ENCODE results near the gene CYP2W1.
A peak's percentile ranks its signal among the peaks of the same experiment; 100 is the strongest.
"Not testable (repeated sequence)": the region's sequence is repeated elsewhere in the genome, so short reads cannot be mapped to it uniquely, and the experiment has no call there.

Gene CYP2W1, protein sequence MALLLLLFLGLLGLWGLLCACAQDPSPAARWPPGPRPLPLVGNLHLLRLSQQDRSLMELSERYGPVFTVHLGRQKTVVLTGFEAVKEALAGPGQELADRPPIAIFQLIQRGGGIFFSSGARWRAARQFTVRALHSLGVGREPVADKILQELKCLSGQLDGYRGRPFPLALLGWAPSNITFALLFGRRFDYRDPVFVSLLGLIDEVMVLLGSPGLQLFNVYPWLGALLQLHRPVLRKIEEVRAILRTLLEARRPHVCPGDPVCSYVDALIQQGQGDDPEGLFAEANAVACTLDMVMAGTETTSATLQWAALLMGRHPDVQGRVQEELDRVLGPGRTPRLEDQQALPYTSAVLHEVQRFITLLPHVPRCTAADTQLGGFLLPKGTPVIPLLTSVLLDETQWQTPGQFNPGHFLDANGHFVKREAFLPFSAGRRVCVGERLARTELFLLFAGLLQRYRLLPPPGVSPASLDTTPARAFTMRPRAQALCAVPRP

DNA sequence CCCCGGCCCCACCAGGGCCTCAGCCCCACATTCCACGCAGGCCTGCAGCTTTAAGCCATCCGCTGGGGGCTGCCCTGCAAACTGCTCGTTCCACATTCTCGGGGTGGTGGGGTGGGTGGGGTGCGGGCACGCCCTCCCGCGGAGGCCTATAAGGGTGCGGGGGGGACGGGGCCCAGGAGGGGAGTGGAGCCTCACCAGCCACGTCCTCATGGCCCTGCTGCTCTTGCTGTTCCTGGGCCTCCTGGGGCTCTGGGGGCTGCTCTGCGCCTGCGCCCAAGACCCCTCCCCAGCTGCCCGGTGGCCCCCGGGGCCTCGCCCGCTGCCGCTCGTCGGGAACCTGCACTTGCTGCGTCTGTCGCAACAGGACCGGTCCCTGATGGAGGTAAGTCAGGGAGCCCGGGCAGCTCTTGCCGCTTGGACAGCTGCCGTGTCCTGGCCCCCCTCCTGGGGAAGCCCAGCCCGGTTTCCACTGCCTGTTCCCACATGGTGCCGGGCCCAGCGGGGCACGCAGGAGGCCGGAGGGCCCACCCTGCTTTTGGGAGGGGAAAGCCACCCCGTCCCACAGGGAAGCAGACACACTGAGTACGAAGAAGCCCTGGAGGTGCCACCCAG, at the start of gene CYP2W1:
Gene CYP2W1, plus strand, starts transcription at position 178 of the 612 bp plus-strand sequence. Its CDS starts 31 bp downstream, at position 209.
- no peak for DNase-seq

DNA sequence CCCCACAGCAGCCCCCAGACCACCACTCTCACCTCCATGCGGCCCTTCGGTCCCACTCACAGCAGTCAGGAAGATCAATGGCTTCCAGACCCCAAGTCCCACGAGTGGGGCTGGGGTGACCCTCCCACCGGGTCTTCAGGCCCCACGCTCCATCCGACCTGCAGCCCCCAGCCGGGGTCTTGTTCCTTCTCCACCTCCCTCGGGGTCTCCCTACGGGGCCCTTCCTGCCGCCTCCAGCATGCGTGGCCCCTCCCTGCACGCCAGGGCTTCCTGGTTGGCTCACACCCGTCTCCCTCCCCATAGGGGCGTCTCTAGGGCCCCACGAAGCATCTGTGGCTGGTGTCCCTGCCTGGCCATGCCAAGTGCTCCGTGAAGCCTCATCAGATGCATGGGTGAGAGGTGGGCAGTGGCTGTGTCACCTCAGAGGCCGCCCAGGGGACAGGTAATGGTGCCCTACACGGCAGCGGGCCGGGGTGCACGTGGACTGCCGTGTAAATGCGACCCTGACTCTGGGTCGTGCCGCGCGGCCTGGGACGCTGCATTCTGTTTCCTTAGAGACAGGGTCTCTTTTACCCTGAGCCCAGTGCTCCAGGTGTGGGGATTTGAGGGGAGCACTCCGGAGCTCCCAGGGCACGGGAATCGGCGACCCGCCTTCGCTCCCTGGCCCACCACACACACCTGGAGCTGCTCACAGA, 48.4 kb upstream of the CYP2W1 start:
- DNase-seq = peak; percentile 5

DNA sequence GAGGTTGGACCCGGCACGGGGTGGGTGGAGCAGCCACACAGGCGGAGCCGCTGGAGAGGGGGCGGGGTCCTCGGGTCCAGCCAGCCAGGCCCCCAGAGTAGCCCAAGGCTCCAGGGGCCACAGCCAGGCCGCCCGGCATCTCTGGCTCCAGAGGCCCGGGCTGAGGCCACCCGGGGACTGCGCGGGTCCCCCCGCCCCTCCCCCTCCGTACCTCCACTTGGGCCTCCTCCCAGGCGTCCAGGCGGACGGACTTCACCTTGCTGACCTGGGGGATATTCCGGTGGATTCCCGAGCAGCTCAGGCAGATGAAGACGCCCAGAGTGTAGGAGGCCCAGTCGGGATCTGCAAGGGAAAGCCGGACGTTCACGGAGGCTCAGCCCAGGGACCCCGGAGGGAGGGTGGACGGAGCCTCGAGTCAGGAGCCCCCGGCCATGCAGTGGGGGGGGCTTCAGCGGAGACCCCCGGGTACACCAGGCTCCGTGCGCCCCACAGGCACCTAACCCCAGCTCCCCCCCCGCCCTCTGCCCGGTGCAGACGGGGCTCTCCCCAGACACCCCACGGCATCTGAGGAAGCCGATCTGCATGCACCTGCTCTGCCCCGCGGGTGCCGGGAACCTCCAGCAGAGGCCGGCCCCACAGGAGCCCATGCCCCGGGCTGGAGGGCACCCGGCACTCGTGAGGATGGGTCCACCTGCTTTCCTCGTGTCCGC, 47.7 kb upstream of the CYP2W1 start:
- DNase-seq = peak; percentile 10

DNA sequence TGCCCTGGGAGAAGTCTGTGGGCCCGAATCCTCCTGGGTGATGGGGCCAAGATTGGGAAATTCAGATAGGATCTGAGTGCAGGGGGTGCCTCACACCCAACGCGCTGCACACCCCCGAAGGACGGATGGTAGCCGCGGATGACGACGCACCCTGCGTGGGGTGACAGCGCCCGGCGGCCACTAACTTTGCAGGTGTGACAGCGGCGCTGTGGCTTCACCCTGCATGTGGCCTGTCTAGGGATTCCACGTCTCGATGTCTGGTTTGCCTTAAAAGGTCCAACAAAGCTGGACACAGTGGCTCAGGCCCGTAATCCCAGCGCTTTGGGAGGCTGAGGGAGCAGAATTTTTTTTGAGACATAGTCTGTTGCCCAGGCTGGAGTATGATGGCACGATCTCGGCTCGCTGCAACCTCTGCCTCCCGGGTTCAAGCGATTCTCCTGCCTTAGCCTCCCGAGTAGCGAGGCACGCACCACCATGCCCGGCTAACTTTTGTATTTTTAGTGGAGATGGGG, 47.1 kb upstream of the CYP2W1 start:
- DNase-seq = peak; percentile 12

DNA sequence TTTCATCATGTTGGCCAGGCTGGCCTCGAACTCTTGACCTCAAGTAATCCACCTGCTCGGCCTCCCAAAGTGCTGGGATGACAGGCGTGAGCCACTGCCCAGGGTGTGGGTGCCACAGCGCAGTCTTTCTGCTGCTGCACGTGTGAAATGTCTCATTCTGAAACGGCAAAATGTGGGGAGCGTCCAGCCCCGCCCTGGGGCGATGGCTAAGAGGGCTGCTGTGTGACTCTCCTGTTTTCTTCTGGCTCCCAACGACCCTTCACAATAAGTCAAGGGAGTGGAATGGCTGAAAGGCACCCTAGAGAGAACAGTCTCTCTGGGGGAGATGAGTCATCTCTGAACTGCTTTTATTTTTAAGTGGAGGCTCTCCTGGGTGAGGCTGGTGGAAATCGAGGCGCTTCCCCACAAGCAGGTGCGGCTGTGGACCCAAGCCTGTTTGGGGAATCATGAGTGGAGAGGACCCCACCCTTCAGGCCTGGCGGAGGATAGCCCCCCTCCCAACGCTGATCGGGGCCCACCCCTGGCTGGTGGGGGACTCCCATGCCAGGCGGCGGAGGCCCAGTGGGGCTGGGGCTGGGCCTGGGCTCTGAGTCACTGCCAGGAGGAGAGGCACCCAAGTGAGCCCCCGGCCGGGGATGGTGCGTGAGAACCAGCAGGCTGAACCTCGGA, 46.5 kb upstream of the CYP2W1 start:
- DNase-seq = peak; percentile 16

DNA sequence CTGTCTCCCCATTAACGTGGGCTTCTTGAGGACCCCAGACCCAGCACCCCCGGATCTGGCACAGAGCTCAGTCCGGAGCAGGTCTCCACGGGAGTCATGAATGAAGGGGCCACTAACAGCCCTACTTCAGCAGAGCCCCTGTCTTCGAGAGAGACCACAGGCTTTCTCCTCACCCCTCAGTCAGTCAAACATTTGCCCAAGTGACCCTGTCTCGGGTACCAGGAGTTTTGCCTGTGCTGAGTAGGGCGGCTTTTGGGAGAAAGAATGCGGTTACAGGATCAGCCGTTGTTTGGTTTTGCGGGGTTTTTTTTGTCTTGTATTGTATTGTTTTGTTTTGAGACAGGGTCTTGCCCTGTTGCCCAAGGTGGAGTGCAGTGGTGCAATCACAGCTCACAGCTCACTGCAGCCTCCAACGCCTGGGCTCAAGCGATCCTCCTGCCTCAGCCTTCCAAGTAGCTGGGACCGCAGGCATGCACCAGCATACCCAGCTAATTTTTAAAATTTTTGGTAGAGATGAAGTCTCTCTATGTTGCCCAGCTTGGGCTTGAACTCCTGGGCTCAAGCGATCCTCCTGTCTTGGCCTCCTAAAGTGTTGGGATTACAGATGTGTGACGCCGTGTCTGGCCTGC, 45.0 kb upstream of the CYP2W1 start:
- peak; percentile 1 for DNase-seq

DNA sequence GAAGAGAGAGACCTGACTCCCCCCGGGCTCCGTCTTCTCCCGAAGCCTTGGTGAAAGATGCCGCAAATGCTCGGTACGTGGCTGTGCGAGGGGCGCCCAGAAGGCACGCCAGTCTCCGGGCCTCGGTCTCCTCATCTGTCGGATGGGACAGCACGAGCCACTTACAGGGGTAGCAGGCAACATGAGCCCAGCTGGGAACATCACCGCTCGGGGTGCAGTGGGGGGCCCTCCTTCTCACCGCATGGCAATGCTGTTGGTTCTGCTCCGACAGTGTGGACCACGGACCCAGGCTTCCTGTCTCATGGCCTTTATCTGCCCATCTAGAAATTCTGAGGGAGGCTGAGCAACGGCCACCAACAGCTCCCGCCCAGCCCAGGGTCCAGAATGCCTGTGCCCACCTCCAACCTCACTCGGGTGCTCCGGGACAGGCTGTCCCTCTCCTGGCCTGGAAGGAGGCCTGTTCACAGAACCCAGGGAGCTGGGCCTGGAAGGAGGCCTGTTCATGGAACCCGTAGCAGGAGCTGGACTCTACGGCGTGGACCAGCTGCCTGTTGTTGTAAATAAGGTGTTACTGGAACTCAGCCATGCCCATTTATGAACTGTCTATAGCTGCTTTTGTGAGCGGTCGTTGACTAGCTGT, 44.3 kb upstream of the CYP2W1 start:
- peak; percentile 5 for DNase-seq

DNA sequence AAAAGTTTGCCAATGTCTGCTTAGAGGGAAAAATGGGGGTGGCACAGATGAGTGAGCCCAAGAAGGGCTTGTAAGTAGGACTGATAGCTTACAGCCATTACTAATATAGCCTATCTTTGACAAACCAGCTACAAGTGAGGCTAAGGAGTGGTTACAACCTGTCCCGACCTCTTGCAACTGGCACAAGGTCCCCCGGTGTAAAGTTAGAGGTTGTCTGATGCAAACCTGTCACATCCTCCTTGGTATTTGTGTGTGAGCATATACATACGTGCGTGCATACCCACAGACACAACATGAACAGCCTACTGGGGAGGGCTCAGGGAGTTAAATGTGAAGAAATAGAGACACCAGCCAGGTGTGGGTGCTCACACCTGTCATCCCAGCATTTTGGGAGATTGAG, 43.1 kb upstream of the CYP2W1 start:
- peak; percentile 9 for DNase-seq

DNA sequence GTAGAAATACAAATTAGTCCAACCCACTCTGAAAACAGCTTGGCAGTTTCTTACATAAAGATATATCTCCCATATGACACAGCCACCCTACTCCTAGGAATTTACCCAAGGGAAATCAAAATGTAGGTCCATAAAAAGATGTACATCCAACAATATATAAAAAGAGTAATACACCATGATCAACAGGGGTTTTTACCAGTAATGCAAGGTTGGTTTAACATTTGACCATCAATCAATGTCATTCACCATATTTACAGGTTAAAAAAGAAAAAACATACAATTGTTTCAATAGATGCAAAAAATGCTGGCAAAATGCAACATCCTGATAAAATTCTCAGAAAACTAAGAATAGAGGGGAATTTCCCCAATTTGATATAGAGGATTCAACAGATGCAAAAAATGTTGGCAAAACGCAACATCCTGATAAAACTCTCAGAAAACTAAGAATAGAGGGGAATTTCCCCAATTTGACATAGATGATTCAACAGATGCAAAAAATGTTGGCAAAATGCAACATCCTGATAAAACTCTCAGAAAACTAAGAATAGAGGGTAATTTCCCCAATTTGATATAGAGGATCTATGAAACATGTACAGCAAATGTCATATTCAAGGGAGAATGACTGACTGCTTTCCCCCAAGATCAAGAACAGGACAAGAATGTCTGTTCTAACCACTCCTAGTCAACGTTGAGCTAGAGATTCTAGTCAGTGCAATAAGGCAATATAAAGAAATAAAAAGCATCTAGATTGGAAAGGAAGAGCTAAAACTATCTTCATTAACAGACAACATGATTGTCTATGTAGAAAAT, 42.2 kb upstream of the CYP2W1 start:
- no peak for DNase-seq

DNA sequence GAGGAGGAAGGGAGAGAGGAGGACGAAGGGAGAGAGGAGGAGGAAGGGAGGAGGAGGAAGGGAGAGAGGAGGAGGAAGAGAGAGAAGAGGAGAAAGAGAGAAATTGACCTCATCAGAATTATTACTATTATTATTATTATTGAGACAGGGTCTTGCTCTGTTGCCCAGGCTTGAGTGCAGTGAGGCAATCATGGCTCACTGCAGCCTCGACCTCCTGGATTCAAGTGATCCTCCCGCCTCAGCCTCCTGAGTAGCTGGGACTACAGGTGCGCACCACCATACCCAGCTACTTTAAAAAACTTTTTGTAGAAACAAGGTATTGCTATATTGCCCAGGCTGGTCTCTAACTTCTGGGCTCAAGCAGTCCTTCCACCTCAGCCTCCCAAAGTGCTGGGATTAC, 39.2 kb upstream of the CYP2W1 start:
- not testable (repeated sequence) for DNase-seq

DNA sequence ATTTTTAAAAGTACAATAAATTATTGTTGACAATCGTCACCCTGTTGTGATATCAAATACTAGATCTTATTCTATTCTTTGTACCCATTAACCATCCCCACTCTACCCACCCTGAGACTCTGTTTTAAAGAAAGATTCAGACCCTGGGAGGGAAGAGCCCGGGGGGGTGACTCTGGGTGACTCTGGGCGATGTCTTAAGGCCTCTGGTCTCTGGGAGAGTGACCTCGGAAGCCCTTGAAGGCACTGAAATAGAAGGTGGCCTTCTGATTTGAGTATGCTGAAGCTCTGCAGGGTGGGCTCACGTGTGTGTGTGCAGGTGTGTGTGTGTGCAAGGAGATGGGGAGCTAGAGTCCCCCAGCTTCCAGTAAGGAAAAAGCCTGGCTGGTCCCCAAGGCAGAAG, 38.2 kb upstream of the CYP2W1 start:
- peak; percentile 8 for DNase-seq

DNA sequence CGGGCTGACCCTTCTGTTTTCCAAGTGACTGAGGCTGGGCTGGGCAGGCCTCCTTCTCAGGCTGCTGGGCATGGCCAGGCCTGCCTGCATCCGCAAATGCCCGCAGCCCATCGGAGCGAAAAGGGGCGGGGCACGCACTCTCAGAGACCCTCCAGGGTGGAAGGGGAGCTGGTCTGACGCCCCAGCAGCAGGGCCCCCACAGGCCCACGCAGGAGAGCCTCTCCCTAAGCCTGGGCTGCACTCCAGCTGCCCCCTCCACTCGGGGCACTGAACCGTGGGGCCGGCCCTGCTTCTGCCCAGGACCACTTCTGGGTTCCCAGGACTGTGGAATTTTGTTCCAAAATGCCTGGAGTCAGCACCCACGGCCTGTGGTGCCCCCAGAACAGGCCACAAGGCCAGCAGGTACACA, 37.8 kb upstream of the CYP2W1 start:
- no peak for DNase-seq

DNA sequence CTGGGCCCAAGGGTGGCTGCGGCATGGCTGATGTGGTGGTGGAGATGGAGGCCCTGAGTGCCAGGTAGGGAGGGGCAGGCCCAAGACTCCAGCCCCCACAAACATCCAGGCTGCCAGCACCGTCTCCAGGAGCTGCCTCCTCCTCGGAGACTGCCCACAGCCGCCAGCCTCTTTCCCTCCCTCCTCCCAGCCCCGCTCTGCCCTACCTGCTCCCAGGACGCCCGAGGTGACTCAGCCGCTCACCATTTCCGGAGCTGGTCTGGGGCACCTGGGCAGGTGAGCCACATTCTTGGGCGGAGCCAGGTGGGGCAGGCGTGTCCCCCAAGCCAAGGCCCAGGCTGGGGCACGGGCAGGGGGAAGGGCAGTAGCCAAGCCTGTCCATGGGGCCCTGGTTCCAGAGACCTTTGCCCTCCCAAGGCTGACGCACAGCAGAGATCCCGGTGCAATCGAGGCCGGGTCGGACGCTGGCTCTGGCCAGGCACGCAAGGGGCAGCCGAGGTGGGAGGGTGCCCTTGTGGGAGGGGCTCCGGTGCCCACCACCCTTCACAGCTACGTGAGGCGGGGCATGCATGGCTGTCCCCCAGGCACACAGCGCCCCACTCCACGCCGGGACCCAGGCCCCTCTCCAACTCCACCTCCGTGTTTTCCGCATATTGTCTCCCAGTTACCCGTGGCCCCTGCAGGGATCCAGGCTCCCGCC, 37.3 kb upstream of the CYP2W1 start:
- DNase-seq = no peak

DNA sequence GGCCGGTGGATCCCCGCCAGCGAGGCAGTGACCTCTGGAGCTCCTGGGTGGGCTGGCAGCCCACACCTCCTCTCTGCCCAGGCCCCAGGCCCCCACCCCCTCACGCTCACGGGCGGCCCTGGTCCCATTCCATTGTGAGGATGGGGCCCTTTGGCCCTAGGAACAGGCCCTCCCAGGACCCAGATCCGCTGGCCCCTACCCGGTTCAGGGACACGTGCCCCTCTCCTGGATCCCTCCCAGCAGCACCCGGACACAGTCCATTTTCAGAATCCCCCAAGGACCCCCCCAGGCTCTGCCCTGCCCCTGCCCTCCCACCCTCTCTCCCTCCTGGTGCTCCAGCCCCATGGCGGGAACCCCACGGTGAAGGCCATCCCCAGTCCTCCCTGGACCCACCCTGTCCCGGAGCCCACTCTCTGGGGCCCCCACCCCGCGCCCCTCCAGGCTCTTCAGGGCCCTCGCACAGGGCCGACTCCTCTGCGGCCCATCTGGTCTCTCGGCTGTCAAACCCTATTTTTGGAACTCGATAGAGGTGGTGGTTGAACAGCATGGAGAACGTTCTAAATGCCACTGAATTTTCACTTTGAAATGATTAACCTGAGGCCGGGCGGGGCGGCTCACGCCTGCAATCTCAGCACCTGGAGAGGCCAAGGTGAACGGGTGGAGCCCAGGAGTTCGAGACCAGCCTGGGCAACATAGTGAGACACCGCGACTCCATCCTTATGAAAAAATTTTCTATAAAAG, 36.6 kb upstream of the CYP2W1 start:
- DNase-seq = no peak

DNA sequence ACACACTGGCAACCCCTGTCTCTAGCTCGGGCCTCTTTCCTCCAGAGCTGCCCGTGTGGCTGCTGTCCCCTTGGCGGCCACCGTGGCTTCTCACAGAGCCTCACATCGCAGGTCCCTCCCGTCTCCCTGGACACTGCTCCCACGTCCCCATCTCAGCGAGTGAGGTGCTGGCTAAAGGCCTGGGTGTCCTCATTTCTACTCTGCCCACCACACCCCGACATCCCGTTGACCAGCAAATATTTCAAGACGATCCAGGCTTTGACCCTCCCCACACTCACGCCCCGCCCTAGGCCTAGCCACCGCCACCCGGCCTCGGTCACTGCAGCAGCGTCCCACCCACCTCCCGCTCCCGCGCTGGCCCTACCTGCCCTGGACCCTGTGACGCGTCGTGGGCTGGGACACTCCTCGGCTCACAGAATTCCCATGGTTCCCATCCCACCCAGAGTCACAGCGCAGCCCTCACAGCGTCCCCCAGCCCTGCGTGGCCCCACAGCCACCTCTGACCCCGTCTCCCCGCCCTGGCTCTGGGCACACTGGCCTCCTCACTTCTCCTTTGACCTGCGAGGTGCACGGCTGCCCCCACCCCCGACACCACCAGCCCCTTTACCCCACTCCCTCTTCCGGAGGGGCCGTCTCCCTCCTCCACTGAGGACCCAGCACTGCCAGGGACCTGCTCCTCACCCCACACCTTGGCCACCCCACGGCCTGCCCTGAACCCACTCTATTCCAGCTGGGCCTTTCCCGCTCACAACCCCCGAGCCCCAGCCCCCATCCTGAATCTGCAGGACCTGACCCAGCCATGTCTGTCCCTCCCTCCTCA, 35.4 kb upstream of the CYP2W1 start:
- no peak for DNase-seq

DNA sequence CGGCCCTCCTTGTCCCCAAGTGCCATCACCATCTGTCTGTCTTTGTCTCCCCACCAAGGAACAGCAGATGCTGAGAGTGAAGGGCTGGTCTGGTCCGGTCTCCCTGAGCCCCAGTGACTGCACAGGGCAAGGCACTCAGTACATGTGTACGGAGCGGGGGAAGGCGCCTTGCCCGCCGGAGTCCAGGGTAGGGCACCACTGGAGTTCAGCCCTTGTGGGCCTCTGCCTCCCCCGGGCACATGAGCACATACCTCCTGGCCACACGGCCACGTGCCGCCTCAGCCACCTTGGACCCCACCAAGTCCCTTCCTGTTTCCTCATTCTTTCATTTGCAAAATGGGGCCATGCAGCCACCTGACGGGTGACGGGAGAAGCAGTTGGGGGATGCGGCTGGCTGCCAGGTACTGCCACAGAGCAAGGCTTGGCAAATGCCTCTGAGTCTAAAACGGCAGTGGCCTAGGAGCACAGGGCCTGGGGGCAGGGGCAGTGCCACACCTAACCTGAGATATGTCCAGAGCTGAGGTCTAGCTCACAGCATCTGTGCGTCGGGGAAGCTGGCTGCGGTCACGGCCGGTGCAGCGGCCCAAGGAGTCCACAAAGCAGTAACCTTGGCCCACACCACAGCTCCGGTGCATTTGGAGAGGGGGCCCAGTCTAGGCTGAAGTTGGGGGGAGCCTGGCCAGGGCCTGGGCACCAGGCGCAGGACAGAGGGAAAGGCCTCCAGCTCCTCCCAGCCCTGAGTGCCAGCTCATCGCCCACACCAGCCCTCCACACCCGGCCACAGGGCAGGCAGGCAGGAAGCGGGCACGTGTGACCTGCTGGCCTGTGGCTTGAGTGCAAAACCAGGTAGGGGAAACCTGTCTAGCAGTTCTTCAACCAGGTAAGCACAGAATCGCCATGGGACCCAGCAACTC, 33.7 kb upstream of the CYP2W1 start:
- no peak for DNase-seq
